Measurements from ENCODE around the gene KSR1.

KSR1 gene

DNA sequence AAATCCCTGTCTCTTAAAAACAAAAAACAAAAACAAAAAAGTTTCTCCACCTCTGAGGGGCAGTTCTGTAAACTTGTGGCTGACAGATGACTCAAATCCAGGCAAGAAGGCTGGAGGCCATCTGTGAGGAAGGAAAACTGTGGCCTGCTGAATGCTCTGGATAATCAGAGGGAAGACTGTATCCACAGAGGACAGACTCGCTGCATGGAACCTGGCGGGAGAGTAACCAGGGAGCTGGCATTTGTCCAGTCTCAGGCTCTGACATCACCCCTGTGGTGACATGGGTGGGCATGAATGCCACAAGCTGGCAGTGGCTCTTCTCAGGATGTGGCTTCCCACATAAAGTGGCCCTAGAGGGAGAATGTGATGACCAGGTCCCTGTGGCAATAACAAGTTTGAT is 2.8 kb upstream of the KSR1 start:
- Mint-ChIP-seq H3K4me1 (ENCODE audit: low read depth) (peaks cover 23% of the 10 kb centered on the region), H3K4me3 (no peak overlapping the region), H3K36me3 (ENCODE audit: low read depth) (peaks cover 7% of the 10 kb centered on the region), H3K27me3 (peaks cover 6% of the 10 kb centered on the region), H3K27ac (no peak overlapping the region), H3K9me3 (no peaks in the 10 kb centered on the region)
- intact Hi-C loops (cut with micrococcal nuclease): loop anchor here (10.0 kb wide), 1 partner anchor 219 kb away; no protein-coding TSS in a partner anchor

DNA sequence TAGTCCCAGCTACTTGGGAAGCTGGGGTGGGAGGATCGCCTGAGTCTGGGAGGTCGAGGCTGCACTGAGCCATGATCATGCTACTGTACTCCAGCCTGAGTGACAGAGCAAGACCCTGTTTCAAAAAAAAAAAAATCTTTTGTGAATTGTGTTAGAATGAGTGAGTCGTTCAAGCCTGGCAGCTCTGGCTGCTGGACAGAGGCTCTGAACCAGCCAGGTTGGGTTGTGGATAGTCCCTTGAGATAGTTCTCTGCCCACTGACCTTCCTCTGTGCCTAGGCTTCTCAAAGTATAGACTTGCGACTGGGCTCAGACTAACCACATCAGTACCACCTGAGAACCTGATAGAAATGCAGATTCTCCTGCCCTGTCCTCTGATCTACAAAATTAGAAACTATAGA is 2.2 kb upstream of the KSR1 start:
- peaks cover 27% of the 10 kb centered on the region for H3K4me1 Mint-ChIP-seq (ENCODE audit: low read depth)
- peaks cover 6% of the 10 kb centered on the region for H3K27me3 Mint-ChIP-seq
- no peak overlapping the region for H3K27ac Mint-ChIP-seq
- peaks cover 7% of the 10 kb centered on the region for H3K36me3 Mint-ChIP-seq (ENCODE audit: low read depth)
- intact Hi-C loops (cut with micrococcal nuclease): loop anchor here (10.0 kb wide), 1 partner anchor 219 kb away; no protein-coding TSS in a partner anchor
- no peaks in the 10 kb centered on the region for H3K9me3 Mint-ChIP-seq
- H3K4me3 Mint-ChIP-seq: no peak overlapping the region

DNA sequence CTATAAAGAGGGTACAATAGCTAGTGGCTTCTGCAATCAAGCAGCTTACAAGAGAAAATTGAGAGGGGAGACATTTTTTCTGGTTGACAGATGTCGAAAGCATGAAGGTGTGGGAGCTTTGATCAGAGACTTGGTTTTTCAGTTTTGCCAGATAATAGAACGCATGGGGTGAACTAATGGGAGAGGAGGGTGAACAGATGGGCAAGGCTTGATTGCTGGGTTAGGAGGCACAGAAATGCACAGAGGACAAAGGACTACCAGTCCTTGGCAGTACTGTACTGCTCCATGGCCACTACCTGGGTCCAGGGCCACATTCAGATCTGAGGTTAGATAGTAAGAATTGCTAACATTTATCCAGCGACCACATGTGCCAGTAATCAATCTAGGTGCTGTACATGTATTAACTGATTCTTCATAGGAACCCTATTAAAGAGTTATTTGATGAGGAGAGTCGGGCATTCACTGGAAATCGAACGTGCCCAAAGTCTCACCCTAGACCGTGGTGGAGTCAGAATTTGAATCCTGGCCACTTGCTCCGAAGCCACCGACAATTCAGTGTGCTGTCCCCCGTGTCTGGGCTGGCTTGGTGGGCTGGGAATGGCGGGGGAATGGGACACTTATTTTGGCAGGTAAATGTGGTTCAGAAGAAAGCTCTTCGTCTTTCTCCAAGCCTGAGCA is 873 bp upstream of the KSR1 start:
- H3K27me3 Mint-ChIP-seq: peaks cover 6% of the 10 kb centered on the region
- H3K36me3 Mint-ChIP-seq (ENCODE audit: low read depth): peaks cover 7% of the 10 kb centered on the region
- intact Hi-C loops (cut with micrococcal nuclease): loop anchor here (5.0 to 10.0 kb wide), 3 partner anchors 72 to 221 kb away; no protein-coding TSS in a partner anchor
- peak overlapping the region; percentile 79 for H3K27ac Mint-ChIP-seq
- H3K4me1 Mint-ChIP-seq (ENCODE audit: low read depth): peaks cover 29% of the 10 kb centered on the region
- peak overlapping the region; percentile 71 for H3K4me3 Mint-ChIP-seq
- H3K9me3 Mint-ChIP-seq: no peaks in the 10 kb centered on the region

DNA sequence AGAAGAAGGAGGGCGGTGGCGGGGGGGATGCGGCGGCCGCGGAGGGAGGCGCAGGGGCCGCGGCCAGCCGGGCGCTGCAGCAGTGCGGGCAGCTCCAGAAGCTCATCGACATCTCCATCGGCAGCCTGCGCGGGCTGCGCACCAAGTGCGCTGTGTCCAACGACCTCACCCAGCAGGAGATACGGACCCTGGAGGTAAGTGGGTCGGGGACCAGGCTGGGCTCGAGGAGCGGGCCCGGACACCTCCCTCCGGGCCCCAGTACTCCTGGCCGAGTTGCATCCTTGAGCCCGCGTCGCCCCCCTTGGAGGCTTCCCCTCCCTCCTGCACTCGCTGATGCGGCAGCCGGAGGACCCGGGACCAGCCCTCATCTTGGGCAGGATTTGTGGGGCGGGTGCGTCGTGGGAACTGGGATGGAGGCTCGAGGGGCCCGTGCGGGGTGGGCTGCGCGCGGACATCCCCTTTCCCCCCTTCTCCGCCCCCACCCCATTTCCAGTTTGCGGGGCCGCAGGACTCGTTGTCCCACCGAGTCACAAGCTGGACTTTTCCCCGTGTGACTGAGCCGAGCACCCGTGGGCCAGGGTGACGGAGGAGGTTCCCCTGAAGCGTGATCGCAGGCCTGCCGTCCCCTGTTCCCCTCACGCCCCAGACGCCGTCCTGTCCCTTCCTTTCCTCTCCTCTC is 572 bp downstream of the KSR1 start:
- peaks cover 31% of the 10 kb centered on the region for H3K4me1 Mint-ChIP-seq (ENCODE audit: low read depth)
- peak overlapping the region; percentile 86 for H3K4me3 Mint-ChIP-seq
- peak overlapping the region; percentile 79 for H3K27ac Mint-ChIP-seq
- peaks cover 6% of the 10 kb centered on the region for H3K27me3 Mint-ChIP-seq
- intact Hi-C loops (cut with micrococcal nuclease): loop anchor here (5.0 to 10.0 kb wide), 3 partner anchors 70 to 222 kb away; no protein-coding TSS in a partner anchor
- H3K9me3 Mint-ChIP-seq: no peaks in the 10 kb centered on the region
- H3K36me3 Mint-ChIP-seq (ENCODE audit: low read depth): peaks cover 7% of the 10 kb centered on the region

DNA sequence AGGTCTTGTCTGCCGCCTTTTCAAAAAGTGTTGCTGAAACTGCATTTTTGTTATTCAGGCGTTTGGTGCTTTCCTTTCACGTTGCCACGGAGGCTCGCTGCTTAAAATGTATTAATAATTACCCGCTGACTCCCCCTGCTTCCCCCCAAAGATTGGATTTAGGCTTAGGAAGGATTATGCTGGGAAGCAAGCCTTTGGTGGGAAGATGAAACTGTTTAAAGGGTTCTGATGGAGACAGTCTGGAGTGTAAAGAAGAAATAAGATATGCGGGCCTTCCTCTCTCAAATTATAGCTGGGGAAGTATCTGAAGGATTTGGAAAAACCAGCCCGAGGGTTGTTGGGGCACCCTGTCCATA is 1.1 kb downstream of the KSR1 start:
- Mint-ChIP-seq H3K27ac (peak overlapping the region; percentile 79), H3K9me3 (no peaks in the 10 kb centered on the region), H3K4me3 (peak overlapping the region; percentile 86), H3K27me3 (peaks cover 6% of the 10 kb centered on the region), H3K36me3 (ENCODE audit: low read depth) (peaks cover 7% of the 10 kb centered on the region), H3K4me1 (ENCODE audit: low read depth) (peaks cover 36% of the 10 kb centered on the region)
- intact Hi-C loops (cut with micrococcal nuclease): loop anchor here (5.0 to 10.0 kb wide), 3 partner anchors 70 to 223 kb away; no protein-coding TSS in a partner anchor

DNA sequence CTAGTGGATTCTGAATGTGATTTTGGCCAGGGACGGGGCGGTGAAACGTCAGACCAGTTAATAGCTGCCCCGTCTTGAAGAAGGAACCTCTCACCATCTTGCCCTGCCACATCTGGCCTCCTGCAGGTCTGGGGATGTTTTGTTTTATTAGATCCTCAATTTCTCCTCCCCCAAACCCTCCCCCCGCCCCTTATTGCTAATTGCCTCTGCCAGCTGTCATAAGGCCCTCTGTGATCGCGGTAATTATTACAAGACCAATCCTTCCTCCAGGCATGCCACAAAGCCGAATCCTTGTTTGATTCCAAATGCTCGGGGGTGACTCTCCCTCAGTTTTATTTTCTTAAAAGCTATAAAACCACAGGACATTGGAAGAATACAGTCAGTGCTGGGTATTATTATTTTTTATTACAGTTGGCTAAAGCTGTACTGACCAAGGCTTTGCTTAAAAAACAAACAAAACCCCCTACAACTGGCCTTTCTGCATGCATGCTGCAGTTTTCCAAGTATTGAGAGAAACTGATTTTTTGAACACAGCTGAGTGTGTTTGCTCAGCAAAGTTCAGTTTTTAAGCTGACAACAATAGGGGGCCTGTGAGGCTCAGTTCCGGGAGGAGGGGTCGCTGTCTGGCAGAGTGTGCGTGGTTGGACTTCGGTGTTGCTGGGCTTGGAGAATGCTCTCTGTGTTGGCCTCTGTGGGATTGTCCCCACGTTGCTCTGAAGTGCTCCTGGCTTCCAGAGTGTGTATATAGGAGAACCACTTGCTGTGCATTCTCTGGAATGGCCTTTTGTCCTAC is 1.7 kb downstream of the KSR1 start:
- Mint-ChIP-seq H3K4me1 (ENCODE audit: low read depth) (peaks cover 36% of the 10 kb centered on the region), H3K27me3 (peaks cover 6% of the 10 kb centered on the region), H3K9me3 (no peaks in the 10 kb centered on the region), H3K4me3 (peak overlapping the region; percentile 86), H3K36me3 (ENCODE audit: low read depth) (peaks cover 7% of the 10 kb centered on the region), H3K27ac (peak overlapping the region; percentile 79)
- intact Hi-C loops (cut with micrococcal nuclease): loop anchor here (5.0 to 10.0 kb wide), 3 partner anchors 69 to 223 kb away; no protein-coding TSS in a partner anchor

DNA sequence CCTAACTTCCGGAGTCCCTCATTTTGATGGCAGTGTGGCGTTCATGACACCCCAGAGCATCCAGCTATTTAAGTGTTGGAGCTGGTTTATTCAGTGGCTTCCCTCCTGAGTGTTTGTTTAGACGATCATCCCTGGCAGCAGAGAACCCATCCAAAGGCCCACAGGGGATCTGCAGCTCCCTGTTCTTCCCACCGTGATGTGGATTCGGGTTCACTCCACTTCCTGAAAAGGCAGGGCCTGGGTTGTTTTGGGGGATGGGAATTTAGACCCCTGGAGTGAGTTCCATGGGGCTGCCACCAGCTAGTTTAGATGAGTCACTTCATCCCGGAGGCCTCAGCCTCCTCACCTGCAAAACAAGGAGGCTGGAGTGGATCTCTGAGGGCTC is 2.3 kb downstream of the KSR1 start:
- Mint-ChIP-seq H3K9me3 (no peaks in the 10 kb centered on the region), H3K4me3 (no peak overlapping the region), H3K27me3 (peaks cover 6% of the 10 kb centered on the region), H3K36me3 (ENCODE audit: low read depth) (peaks cover 7% of the 10 kb centered on the region), H3K4me1 (ENCODE audit: low read depth) (peaks cover 36% of the 10 kb centered on the region), H3K27ac (no peak overlapping the region)
- intact Hi-C loops (cut with micrococcal nuclease): loop anchor here (5.0 to 10.0 kb wide), 3 partner anchors 69 to 224 kb away; no protein-coding TSS in a partner anchor

DNA sequence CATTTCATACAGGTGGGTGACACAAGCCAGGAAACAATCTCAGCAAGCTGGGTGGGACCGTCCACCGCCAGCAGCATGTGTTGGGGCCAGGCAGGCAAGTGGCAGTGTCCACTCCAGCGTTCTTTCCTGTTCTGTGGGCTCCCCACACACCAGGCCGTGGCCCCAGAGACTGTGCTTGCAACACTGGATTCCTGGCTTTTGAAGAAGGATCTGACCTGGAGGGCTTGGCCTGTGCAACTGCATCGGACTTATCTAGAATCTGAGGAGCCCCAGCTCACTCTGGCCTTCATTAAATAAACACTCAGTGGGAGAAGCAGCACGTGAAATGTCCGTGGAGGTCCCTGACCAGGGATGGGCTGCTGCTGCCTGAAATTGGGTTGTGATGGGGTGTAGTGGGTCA is 3.2 kb downstream of the KSR1 start:
- no peak overlapping the region for H3K27ac Mint-ChIP-seq
- intact Hi-C loops (cut with micrococcal nuclease): loop anchor here (5.0 to 10.0 kb wide), 3 partner anchors 68 to 225 kb away; no protein-coding TSS in a partner anchor
- H3K27me3 Mint-ChIP-seq: peaks cover 6% of the 10 kb centered on the region
- no peak overlapping the region for H3K4me3 Mint-ChIP-seq
- no peaks in the 10 kb centered on the region for H3K9me3 Mint-ChIP-seq
- peaks cover 36% of the 10 kb centered on the region for H3K4me1 Mint-ChIP-seq (ENCODE audit: low read depth)
- peaks cover 7% of the 10 kb centered on the region for H3K36me3 Mint-ChIP-seq (ENCODE audit: low read depth)

DNA sequence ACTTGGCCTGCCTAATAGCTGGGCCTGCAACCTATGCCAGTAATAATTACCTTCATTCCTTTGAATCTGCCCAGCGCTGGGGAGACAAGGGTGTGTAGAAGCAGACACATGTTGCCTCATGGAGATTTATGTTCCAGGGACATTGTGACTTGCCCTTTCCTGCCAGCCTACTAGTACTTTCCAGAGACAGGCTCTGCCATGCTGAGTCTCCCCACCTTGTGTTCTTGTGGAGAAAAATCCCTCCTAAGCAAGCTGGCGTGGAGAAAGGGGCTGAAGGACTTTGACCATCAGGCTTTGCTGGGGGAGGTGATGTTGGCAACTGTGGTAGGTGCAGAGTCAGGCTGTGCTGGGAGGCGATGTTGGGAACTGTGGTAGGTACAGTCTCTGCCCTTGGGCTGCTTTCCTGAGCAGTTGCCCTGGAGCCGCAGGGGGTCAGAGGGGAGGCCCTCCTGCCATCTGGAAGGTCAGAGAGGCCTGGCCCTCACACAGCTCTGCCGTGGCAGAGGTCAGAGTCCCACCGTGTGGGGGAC is 4.0 kb downstream of the KSR1 start:
- Mint-ChIP-seq H3K27ac (peak overlapping the region; percentile 3), H3K27me3 (peaks cover 3% of the 10 kb centered on the region), H3K36me3 (ENCODE audit: low read depth) (peaks cover 7% of the 10 kb centered on the region), H3K4me3 (no peak overlapping the region), H3K4me1 (ENCODE audit: low read depth) (peaks cover 36% of the 10 kb centered on the region), H3K9me3 (no peaks in the 10 kb centered on the region)
- intact Hi-C loops (cut with micrococcal nuclease): no loop called here

DNA sequence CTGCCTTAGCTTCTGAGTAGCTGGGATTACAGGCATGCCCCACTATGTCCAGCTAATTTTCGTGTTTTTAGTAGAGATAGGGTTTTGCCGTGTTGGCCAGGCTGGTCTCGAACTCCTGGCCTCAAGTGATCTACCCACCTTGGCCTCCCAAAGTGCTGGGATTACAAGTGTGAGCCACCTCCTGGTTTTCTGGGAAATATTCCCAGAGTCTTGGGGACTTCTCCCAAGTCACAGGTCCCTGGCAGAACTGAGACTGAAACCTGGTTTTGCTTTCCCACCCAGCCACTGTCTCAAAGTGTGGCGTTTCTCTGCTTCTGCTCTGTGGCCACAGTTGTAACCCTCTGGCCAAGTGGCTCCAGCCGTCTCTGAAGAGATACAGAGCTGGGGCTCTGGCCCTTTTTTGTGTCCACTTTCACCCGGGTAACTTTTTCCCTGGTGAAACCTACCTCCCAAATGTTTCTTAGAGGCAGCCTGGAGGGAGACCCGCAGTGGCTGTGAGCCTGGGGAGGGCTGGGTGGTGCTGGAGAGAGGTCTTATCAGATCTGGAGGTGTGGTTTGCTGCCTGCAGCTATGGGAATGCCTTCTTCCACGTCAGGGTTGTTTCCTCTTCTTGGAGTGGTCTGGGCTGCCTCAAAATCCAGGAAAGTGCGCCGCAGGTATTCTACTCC is 5.1 kb downstream of the KSR1 start:
- peak overlapping the region; percentile 17 for H3K27ac Mint-ChIP-seq
- no peaks in the 10 kb centered on the region for H3K27me3 Mint-ChIP-seq
- H3K4me3 Mint-ChIP-seq: no peak overlapping the region
- peaks cover 44% of the 10 kb centered on the region for H3K4me1 Mint-ChIP-seq (ENCODE audit: low read depth)
- H3K36me3 Mint-ChIP-seq (ENCODE audit: low read depth): peaks cover 7% of the 10 kb centered on the region
- intact Hi-C loops (cut with micrococcal nuclease): no loop called here
- H3K9me3 Mint-ChIP-seq: no peaks in the 10 kb centered on the region

DNA sequence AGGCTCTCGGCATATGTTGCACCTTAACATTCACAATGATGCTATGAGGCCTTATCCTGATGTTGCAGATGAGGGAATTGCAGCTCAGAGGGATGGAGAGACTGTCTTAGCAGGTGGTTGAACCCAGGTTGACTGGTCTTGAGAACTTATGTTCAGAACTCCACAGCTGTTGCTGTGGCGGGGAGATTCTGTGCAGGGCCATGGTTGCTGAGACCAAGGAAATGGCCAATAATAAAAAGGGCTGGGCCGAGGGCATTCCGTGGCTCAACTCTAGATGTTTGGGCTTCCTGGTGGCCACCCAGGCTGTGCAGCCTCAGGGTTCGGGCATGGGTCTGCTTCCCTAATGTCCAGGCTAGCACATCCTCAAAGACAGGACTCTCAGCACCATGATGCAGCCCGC is 5.9 kb downstream of the KSR1 start:
- H3K4me1 Mint-ChIP-seq (ENCODE audit: low read depth): peaks cover 50% of the 10 kb centered on the region
- peaks cover 3% of the 10 kb centered on the region for H3K36me3 Mint-ChIP-seq (ENCODE audit: low read depth)
- H3K9me3 Mint-ChIP-seq: no peaks in the 10 kb centered on the region
- H3K27me3 Mint-ChIP-seq: no peaks in the 10 kb centered on the region
- peak overlapping the region; percentile 17 for H3K27ac Mint-ChIP-seq
- no peak overlapping the region for H3K4me3 Mint-ChIP-seq
- intact Hi-C loops (cut with micrococcal nuclease): no loop called here

DNA sequence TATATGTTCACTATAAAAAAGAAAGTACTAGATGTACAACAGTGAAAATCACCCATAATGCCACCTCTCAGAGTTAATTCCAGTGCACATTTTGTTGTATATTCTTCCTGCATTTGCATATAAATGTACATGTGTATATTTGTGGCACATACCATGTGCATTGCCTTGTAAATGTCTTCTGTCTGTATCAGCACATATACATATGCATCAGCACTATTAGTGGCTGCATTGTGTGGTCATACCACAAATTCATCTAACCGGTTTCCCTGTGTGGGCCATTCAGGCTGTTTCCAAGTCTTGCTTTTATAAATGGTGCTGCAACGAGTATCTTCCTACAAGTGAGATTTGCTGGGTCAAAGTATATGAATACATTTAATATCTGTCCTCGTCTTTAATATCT is 6.5 kb downstream of the KSR1 start:
- no peaks in the 10 kb centered on the region for H3K27me3 Mint-ChIP-seq
- H3K36me3 Mint-ChIP-seq (ENCODE audit: low read depth): no peaks in the 10 kb centered on the region
- H3K4me1 Mint-ChIP-seq (ENCODE audit: low read depth): peaks cover 46% of the 10 kb centered on the region
- intact Hi-C loops (cut with micrococcal nuclease): no loop called here
- H3K27ac Mint-ChIP-seq: no peak overlapping the region
- H3K9me3 Mint-ChIP-seq: no peaks in the 10 kb centered on the region
- no peak overlapping the region for H3K4me3 Mint-ChIP-seq

DNA sequence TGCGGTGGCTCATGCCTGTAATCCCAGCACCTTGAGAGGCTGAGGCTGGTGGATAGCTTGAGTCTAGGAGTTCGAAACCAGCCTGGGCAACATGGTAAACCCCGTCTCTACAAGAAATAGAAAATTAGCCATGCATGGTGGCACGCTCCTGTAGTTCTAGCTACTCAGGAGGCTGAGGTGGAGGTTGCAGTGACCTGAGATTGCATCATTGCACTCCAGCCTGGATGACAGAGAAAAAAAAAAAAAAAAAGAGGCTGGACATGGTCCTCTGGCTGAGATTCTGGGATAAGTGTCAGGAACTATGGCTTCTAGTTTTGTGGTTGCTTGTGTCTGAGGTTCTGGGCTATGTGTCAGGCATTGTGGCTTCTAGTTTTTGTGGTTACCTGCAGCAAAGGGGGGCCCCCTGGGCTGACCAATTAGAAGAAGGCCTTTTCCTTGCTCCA is 7.0 kb downstream of the KSR1 start:
- H3K27me3 Mint-ChIP-seq: no peaks in the 10 kb centered on the region
- H3K4me3 Mint-ChIP-seq: no peak overlapping the region
- H3K9me3 Mint-ChIP-seq: no peaks in the 10 kb centered on the region
- no peak overlapping the region for H3K27ac Mint-ChIP-seq
- H3K4me1 Mint-ChIP-seq (ENCODE audit: low read depth): peaks cover 41% of the 10 kb centered on the region
- no peaks in the 10 kb centered on the region for H3K36me3 Mint-ChIP-seq (ENCODE audit: low read depth)
- intact Hi-C loops (cut with micrococcal nuclease): no loop called here
